ENCODE measurements around the gene HIVEP2. TPM values are rescaled to one million over a fixed set of nuclear protein-coding genes. Genes with fewer than 3 reads are reported as not detected.
A peak's percentile ranks its signal among the peaks of the same experiment; 100 is the strongest.

Gene HIVEP2
- total and polyA plus RNA-seq, 2 donors (not counting 3 experiments of a cell fraction or from before 2014, with no cell fraction given), result 1.3 to 4.7 TPM

- FAIRE-seq (peak; percentile 21), DNase-seq (ENCODE audit: low read depth, low spot score) (peak; percentile 82)
- H3K79me2 ChIP-seq (ENCODE audit: control insufficient read depth, insufficient read depth, low read length), result no peaks in the 10 kb centered on the region
- no peaks in the 10 kb centered on the region for H3K36me3 ChIP-seq (ENCODE audit: control insufficient read depth in 2 of 2, extremely low read depth in 1 of 2, insufficient read depth in 2 of 2, low read length in 2 of 2)
- dilution Hi-C loops (cut with MboI; ENCODE audit: extremely low pct_ligation_motif_present, low sequenced_read_pairs) (no loop called here), intact Hi-C loops (cut with micrococcal nuclease) (loop anchor here (1.0 kb wide), 5 partner anchors 20 to 233 kb away; no protein-coding TSS in a partner anchor)
- H3K9me1 ChIP-seq (replicated peaks; ENCODE audit: control insufficient read depth, extremely low read depth, insufficient read depth, low read length), result no peaks in the 10 kb centered on the region
- peak overlapping the region; percentile 35 for H2AFZ ChIP-seq (ENCODE audit: low read depth, low read length)
- CTCF ChIA-PET, result interaction anchor here (1.2 to 2.8 kb wide), 6 partner anchors 16 to 500 kb away, joined by 3 to 13 read pairs (median 6); no protein-coding TSS in a partner anchor
- POLR2A ChIA-PET, result interaction anchor here (0.9 kb wide), 1 partner anchor 59 kb away, joined by 4 read pairs; no protein-coding TSS in a partner anchor
- BruUV-seq (replicated peaks), result TSS peak; percentile 88
- H3K4me2 ChIP-seq (ENCODE audit: insufficient read depth, low read length), result peak overlapping the region; percentile 91
- peak overlapping the region; percentile 47 to 76 (median 60) for H3K4me3 ChIP-seq (replicated peaks in 1 of 3; ENCODE audit: insufficient read depth in 1 of 3, low read depth in 1 of 3, low read length in 3 of 3)
- H3K9me3 ChIP-seq (replicated peaks; ENCODE audit: control insufficient read depth, insufficient read depth, low read length), result no peaks in the 10 kb centered on the region
- H3K27me3 ChIP-seq (ENCODE audit: control insufficient read depth in 2 of 2, insufficient read depth in 2 of 2, low read length in 2 of 2), result no peaks in the 10 kb centered on the region
- no peaks in the 10 kb centered on the region for H4K20me1 ChIP-seq (replicated peaks; ENCODE audit: control insufficient read depth, extremely low read depth, insufficient read depth, low read length)
- TF ChIP-seq FOS (IDR thresholded peaks at IDR 0.05; ENCODE audit: borderline replicate concordance, insufficient read depth, low read length), result peak; percentile 17
- TF ChIP-seq JUN (IDR thresholded peaks at IDR 0.05; ENCODE audit: borderline replicate concordance, insufficient read depth, insufficient read length, low read depth), result no peak
- TF ChIP-seq CTCF (IDR thresholded peaks at IDR 0.05; ENCODE audit: extremely low read depth in 1 of 2, insufficient read depth in 1 of 2, low read depth in 1 of 2, low read length in 2 of 2), result no peak
- TF ChIP-seq MAX (IDR thresholded peaks at IDR 0.05; ENCODE audit: insufficient read depth, insufficient read length), result no peak
- TF ChIP-seq POLR2A (IDR thresholded peaks at IDR 0.05; ENCODE audit: low read depth, low read length), result peak; percentile 34
- peak; percentile 72 for TF ChIP-seq POLR2AphosphoS5 (IDR thresholded peaks at IDR 0.05; ENCODE audit: insufficient read depth, low read depth, low read length)
- peak; percentile 10 for TF ChIP-seq GATA2 (IDR thresholded peaks at IDR 0.05; ENCODE audit: insufficient read depth, insufficient read length, low read depth, low read length)
- H3K9ac ChIP-seq (replicated peaks; ENCODE audit: extremely low read depth, insufficient read depth, low read length), result peak overlapping the region; percentile 97
- H3K4me1 ChIP-seq (ENCODE audit: control insufficient read depth, extremely low read depth, insufficient read depth, low read length), result peaks cover 16% of the 10 kb centered on the region
- H3K27ac ChIP-seq (ENCODE audit: insufficient read depth, low read depth, low read length), result peak overlapping the region; percentile 79
Measured at GRCh38 chr6:142926494-142927270, 18.3 kb downstream of the HIVEP2 start.
